KMS-11 (cell line): ENCODE data around the gene GNAO1.

ENCODE experiments used
- H2AFZ ChIP-seq: fragments of 200-600 bp; sonication (generic); 2 replicates; pipeline ENCODE4 v1.6.1; 2016; ENCODE audit warnings: antibody characterized with exemption, mixed run types, low read depth
- H3K27ac ChIP-seq: fragments of 200-600 bp; sonication (generic); 2 replicates; pipeline ENCODE4 v1.6.1; 2016; ENCODE audit warnings: mild to moderate bottlenecking, mixed run types
- H3K27me3 ChIP-seq: fragments of 200-600 bp; sonication (generic); 2 replicates; pipeline ENCODE4 v1.6.1; 2017; ENCODE audit warnings: mild to moderate bottlenecking, low read depth, mixed run types, moderate library complexity; ENCODE audit not compliant: insufficient read depth
- H3K36me3 ChIP-seq: fragments of 200-600 bp; sonication (generic); 2 replicates; pipeline ENCODE4 v1.6.1; 2017; ENCODE audit warnings: mild to moderate bottlenecking, mixed run types; ENCODE audit not compliant: insufficient read depth
- H3K4me1 ChIP-seq: fragments of 200-600 bp; sonication (generic); 2 replicates; pipeline ENCODE4 v1.6.1; 2016; ENCODE audit warnings: mild to moderate bottlenecking, low read depth, mixed run types; ENCODE audit not compliant: poor library complexity, severe bottlenecking
- H3K4me2 ChIP-seq: fragments of 200-600 bp; sonication (generic); 2 replicates; pipeline ENCODE4 v1.7.0; 2016; ENCODE audit warnings: mild to moderate bottlenecking, mixed run types
- H3K4me3 ChIP-seq: fragments of 200-600 bp; sonication (generic); IDR thresholded peaks from 2 replicates; pipeline ENCODE4 v1.6.1; 2017; ENCODE audit warnings: low read depth, low read length, mixed read lengths; ENCODE audit not compliant: insufficient read depth
- H3K79me2 ChIP-seq: fragments of 200-600 bp; sonication (generic); 2 replicates; pipeline ENCODE4 v1.6.1; 2016; ENCODE audit warnings: low read depth, mixed run types; ENCODE audit not compliant: insufficient read depth
- H3K9ac ChIP-seq: fragments of 200-600 bp; sonication (generic); 2 replicates; pipeline ENCODE4 v1.6.1; 2016; ENCODE audit warnings: mild to moderate bottlenecking, mixed run types
- H4K20me1 ChIP-seq: fragments of 200-600 bp; sonication (generic); 2 replicates; pipeline ENCODE4 v1.6.1; 2016; ENCODE audit warnings: mild to moderate bottlenecking, mixed run types; ENCODE audit not compliant: insufficient read depth
- CTCF ChIP-seq: fragments of 200-600 bp; sonication (generic); conservative IDR thresholded peaks from 2 replicates; pipeline ENCODE4 v1.6.1; 2017; ENCODE audit warnings: low read depth, mild to moderate bottlenecking, antibody characterized with exemption, low read length, moderate library complexity, mixed read lengths

GNAO1 gene

GRCh38 chr16:56270828-56271227, 79.5 kb downstream of the GNAO1 start:
- TF ChIP-seq CTCF, result no peak
- H3K36me3 ChIP-seq, result no peaks in the 10 kb centered on the region
- no peak overlapping the region for H3K9ac ChIP-seq

GRCh38 chr16:56272583-56272894, 81.2 kb downstream of the GNAO1 start:
- Histone ChIP-seq H3K4me1 (no peaks in the 10 kb centered on the region), H3K36me3 (no peaks in the 10 kb centered on the region), H3K4me2 (no peak overlapping the region), H2AFZ (no peak overlapping the region), H4K20me1 (no peaks in the 10 kb centered on the region), H3K27me3 (no peaks in the 10 kb centered on the region), H3K79me2 (no peaks in the 10 kb centered on the region), H3K27ac (no peak overlapping the region), H3K9ac (no peak overlapping the region), H3K4me3 (no peak overlapping the region)
- TF ChIP-seq CTCF, result no peak

More at GRCh38 chr16:56270828-56271227, 79.5 kb downstream of the GNAO1 start:
- Histone ChIP-seq H3K4me2 (no peak overlapping the region), H3K27me3 (no peaks in the 10 kb centered on the region), H2AFZ (no peak overlapping the region), H3K4me1 (no peaks in the 10 kb centered on the region), H4K20me1 (no peaks in the 10 kb centered on the region), H3K79me2 (no peaks in the 10 kb centered on the region), H3K4me3 (no peak overlapping the region), H3K27ac (no peak overlapping the region)

- H2AFZ ChIP-seq, result no peak overlapping the region
- H3K4me2 ChIP-seq, result no peak overlapping the region
- H3K27me3 ChIP-seq, result no peaks in the 10 kb centered on the region
- no peaks in the 10 kb centered on the region for H3K36me3 ChIP-seq
- H3K79me2 ChIP-seq, result no peaks in the 10 kb centered on the region
- TF ChIP-seq CTCF, result no peak
- H3K4me3 ChIP-seq, result no peak overlapping the region
- H3K27ac ChIP-seq, result no peak overlapping the region
- no peaks in the 10 kb centered on the region for H4K20me1 ChIP-seq
- no peaks in the 10 kb centered on the region for H3K4me1 ChIP-seq
- no peak overlapping the region for H3K9ac ChIP-seq
Measured at GRCh38 chr16:56273615-56274014, 82.3 kb downstream of the GNAO1 start.

GRCh38 chr16:56274369-56274768, 83.1 kb downstream of the GNAO1 start:
- H3K27me3 ChIP-seq, result no peaks in the 10 kb centered on the region

More at GRCh38 chr16:56274369-56274768, 83.1 kb downstream of the GNAO1 start:
- Histone ChIP-seq H3K4me3 (no peak overlapping the region), H3K4me1 (no peaks in the 10 kb centered on the region), H2AFZ (no peak overlapping the region), H3K27ac (no peak overlapping the region), H3K9ac (no peak overlapping the region), H3K36me3 (no peaks in the 10 kb centered on the region), H3K4me2 (no peak overlapping the region), H3K79me2 (no peaks in the 10 kb centered on the region), H4K20me1 (no peaks in the 10 kb centered on the region)
- TF ChIP-seq CTCF, result no peak
